ENCODE data around the gene ECHS1.
"Not testable (repeated sequence)": the region's sequence is repeated elsewhere in the genome, so short reads cannot be mapped to it uniquely, and the experiment has no call there.

The ECHS1 gene

GRCh38 chr10:133377025-133377817 is 4.1 kb upstream of the ECHS1 start:
- no peak for DNase-seq

DNA sequence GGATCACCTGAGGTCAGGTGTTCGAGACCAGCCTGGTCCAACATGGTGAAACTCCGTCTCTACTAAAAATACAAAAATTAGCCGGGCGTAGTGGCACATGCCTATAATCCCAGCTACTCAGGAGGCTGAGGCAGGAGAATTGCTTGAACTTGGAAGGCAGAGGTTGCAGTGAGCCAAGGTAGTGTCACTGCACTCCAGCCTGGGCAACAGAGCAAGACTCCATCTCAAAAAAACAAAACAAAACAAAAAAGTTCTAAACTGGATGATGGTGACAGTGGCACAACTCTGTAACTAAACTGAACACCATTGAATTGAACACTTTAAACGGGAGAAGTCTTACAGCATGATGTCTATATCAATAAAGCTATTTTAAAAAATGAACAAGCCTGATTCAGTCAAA is 3.0 kb upstream of the ECHS1 start:
- DNase-seq = not testable (repeated sequence)

DNA sequence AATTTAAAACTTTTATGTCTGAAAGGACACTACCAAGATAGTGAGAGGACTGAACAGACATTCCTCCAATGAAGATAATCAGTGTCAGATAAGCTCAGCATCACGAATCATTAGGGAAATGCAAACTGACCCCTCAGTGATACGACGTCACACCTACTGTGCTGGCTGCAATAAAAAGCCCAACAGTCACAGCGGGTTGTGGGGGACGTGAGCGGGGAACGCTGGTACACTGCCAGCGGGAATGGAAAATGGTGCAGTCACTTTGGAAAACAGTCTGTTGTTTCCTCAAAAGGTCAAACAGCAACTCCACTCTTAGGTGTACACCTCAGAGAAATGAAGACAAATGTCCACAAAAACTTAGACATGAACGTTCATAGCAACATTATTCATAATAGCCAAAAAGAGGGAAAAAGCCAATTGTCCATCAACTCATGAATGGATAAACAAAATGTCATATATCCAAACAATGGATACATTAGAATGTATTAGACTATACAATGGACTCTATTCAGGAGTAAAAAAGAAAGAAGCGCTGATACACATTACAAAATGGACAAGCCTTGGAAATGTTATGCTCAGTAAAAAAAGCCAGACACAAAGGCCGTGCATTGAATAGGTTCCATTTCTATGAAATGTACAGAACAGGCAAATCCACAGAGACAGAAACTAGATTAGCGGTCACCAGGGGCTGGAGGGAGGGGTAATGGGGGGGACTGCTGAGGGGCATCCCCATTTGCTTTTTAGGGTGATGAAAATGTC is 2.4 kb upstream of the ECHS1 start:
- no peak for DNase-seq

GRCh38 chr10:133372507-133372906 is 647 bp downstream of the ECHS1 start:
- no peak for DNase-seq

GRCh38 chr10:133370030-133370786 is 2.9 kb downstream of the ECHS1 start:
- no peak for DNase-seq

DNA sequence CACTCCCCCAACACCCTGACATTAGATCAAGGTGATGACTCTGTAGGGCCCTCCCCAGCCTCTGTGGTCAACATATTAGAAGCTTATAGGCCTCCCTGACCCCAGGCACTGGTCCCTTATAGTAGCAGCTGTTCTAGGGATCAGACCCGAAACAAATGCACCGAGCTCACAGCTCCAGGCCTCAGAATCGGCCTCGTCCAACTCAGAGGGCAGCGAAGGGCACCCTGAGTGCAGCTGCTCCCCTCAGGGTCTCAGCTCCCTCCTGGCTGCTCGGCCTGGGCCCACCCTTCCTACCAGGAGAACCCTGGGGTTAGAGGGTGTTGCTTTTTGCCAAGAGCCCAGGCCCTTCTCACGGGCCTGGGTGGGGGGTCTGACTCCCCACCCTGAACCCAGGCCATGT is 5.0 kb downstream of the ECHS1 start:
- no peak for DNase-seq

- not testable (repeated sequence) for DNase-seq
Observed at GRCh38 chr10:133367461-133367860, 5.7 kb downstream of the ECHS1 start.

DNA sequence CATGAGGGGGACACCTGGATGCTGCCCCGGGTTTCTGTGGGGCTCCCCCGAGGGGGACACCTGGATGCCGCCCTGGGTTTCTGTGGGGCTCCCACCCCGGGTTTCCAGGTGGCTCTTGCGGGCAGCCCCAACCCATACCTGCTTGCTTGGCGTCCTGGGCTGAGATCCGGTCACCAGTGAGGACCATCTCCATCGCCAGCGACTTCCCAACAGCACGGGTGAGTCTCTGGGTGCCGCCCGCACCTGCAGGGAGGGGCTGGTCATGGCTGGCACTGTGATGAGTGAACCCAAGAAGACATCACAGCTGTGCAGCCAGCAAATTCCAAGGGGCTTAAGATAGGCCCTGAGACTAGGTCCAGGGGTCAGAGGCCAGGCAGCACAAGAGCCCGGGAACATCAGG is 6.4 kb downstream of the ECHS1 start:
- no peak for DNase-seq

GRCh38 chr10:133366130-133366478 is 7.0 kb downstream of the ECHS1 start:
- DNase-seq = no peak

DNA sequence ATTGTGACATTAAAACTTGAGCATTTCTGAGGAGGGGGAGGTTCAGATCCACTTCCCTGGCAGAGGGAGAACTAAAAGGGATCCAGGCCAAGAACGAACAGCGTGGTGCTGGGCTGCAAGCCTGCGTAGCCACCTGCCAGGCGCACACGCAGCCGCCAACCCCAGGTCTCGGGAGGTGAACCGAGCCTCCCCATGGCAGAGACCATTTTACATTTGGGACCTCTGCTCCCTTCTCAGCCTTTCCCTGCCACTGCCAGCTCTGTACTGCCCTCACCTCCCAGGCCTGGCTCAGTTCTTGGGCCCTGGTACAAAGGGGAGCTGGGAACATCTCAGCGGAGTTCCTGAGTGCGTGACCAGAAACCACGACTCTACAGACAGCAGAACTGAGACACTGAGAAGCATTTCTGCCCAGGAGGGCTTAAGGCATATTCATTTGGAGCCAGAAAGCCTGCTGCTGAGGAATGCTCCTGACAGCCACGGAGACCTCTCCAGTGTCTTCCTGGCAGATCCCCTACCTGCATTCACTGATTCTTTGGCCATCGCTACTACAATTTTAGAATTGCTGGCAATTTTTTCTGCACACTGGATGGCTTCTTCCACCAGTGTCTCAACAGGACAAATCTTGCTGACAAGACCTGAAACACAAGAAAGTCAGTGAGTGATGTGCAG is 7.6 kb downstream of the ECHS1 start:
- DNase-seq = no peak

- no peak for DNase-seq
Observed at GRCh38 chr10:133364645-133365431, 8.3 kb downstream of the ECHS1 start.

DNA sequence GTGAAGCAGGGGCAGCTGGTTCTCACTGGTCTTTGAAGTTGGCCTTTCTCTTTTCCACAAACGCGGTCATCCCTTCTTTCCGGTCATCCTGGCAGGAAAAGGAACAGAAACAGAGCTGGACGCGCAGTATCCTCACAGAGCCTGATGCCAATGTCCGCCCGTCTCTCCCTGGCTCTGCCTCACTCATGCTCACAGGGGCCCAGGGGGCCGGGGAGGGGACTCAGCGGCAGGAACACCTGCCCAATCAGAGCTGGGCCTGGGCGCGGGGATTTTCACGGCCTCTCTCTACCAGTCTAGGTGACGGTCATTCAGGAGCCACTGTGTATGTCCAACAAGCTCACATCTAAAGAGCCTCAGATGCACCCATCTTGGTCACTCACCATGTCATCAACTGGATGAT is 10.3 kb downstream of the ECHS1 start:
- DNase-seq = no peak

- DNase-seq = no peak
Observed at GRCh38 chr10:133361773-133362441, 11.2 kb downstream of the ECHS1 start.

DNA sequence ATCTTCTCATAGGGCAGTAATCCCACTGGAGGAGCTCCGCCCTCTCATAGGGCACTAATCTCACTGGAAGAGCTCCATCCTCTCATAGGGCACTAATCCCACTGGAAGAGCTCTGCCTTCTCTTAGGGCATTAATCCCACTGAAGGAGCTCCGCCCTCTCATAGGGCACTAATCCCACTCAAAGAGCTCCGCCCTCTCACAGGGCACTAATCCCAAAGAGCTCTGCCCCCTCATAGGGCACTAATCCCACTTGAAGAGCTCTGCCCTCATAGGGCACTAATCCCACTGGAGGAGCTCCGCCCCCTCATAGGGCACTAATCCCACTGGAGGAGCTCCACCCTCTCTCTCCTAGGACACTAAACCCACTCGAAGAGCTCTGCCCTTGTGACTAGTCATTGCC is 11.9 kb downstream of the ECHS1 start:
- no peak for DNase-seq

GRCh38 chr10:133359972-133360610 is 13.1 kb downstream of the ECHS1 start:
- no peak for DNase-seq

DNA sequence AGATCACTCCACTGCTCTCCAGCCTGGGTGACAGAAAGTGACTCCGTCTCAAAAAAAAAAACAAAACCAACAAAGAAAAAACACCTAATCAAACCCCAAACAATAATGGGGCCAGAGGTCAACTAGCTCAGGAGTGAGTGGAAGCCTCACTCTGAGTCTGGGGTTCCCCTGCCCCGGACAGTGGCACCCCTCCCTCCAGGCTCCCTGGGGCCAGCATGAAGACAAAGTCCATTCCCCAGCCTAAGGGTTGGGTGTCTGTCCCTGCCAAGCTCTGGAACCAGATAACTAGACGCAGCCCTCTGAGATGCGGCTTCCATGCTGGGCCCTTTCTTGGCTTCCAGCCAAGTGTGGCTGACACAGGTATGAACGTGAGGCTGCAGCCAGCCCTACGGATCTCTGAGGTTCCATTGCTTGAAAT is 13.6 kb downstream of the ECHS1 start:
- no peak for DNase-seq

DNA sequence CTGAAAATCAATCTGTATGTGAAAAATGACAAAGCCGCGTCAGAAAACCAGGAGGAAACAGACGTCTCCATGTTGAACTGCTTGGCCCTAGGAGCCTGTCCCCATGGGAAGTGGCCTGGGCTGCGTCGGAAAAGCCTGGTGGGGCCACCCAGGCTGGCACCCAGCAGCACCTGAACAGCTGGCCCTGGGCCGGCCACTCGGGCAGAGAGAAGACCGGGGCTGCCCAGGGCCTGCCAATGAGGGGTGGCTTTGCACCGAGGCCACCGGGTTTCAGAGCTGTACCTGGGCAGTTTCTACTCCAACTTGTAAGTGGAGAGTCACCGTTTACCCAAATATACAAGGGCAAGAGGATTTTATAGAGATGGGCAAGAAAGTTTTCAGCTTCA is 14.2 kb downstream of the ECHS1 start:
- no peak for DNase-seq

GRCh38 chr10:133358162-133358924 is 14.8 kb downstream of the ECHS1 start:
- DNase-seq = no peak

- DNase-seq = peak; percentile 92
Observed at GRCh38 chr10:133357285-133358161, 15.6 kb downstream of the ECHS1 start, which contains the start of gene FUOM. Gene FUOM (minus strand): TSS chr10:133358019. CDS start chr10:133358007, 12 bp downstream.
